HepG2 (cell line): Measurements from ENCODE around the gene MPC1L. TPM values are rescaled to one million over a fixed set of nuclear protein-coding genes. Genes with fewer than 3 reads are reported as not detected.

Experiments used
- ATAC-seq: fragments of 200-7000 bp; cut with Tn5 transposase; 3 replicates; pipeline ENCODE4 v1.9.1; 2020; ENCODE audit warnings: mild to moderate bottlenecking, moderate library complexity
- BruUV-seq: library from RNA; stranded (reverse); fragments of 400-500 nt; replicated peaks from 2 replicates; lab custom pipeline; 2021; lab: Mats Ljungman, UMichigan
- CTCF ChIA-PET: fragments of 300-600 bp; formaldehyde crosslinking; extraction: SDS; loops from one replicate; lab custom pipeline; 2021; ENCODE audit warnings: low total read pairs, inconsistent platforms, low intra/inter-chr PET ratio; lab: Yijun Ruan, JAX
- POLR2A ChIA-PET: fragments of 350-600 bp; sonication (Branson Sonifier 250); formaldehyde crosslinking; loops from one replicate; lab custom pipeline; 2020; ENCODE audit warnings: antibody characterized with exemption, inconsistent platforms; lab: Yijun Ruan, JAX
- DNase-seq: peaks from one replicate; pipeline ENCODE4 v3.0.0-alpha.2; 2015; ENCODE audit warnings: low spot score
- FAIRE-seq: peaks from 3 replicates; lab custom pipeline; 2011; peaks lifted over from hg19 to GRCh38; lab: Jason Lieb, UNC
- H2AFZ ChIP-seq: one replicate; pipeline ENCODE4 v1.6.1; 2011; ENCODE audit warnings: low read length, inconsistent platforms
- H3K27ac ChIP-seq: fragments of 300-600 bp; 3 replicates; pipeline ENCODE4 v1.8.0; 2011; ENCODE audit warnings: mixed run types, mild to moderate bottlenecking, mixed read lengths, low read length, inconsistent platforms; ENCODE audit not compliant: insufficient read depth; ENCODE audit errors: extremely low read length
- H3K27me3 ChIP-seq, 2 experiments: fragments of 200-600 bp in 1 of 2; 2 replicates in 1 of 2; 3 replicates in 1 of 2; pipeline versions ENCODE4 v1.6.0 to v1.8.0; 2011; ENCODE audit warnings: low read length in 2 of 2, mild to moderate bottlenecking in 2 of 2, moderate library complexity in 2 of 2, inconsistent platforms in 1 of 2; ENCODE audit not compliant: insufficient read depth in 2 of 2, control insufficient read depth in 1 of 2
- H3K36me3 ChIP-seq, 2 experiments: fragments of 200-600 bp in 1 of 2; replicated peaks in 1 of 2; 2 replicates in 1 of 2; 3 replicates in 1 of 2; pipeline versions ENCODE4 v1.5.1 to v1.8.0; 2011; ENCODE audit warnings: low read length in 2 of 2, inconsistent platforms in 1 of 2; ENCODE audit not compliant: insufficient read depth in 2 of 2, control insufficient read depth in 1 of 2
- H3K4me1 ChIP-seq: 2 replicates; pipeline ENCODE4 v1.5.1; 2012; ENCODE audit warnings: low read length, inconsistent platforms; ENCODE audit not compliant: insufficient read depth
- H3K4me2 ChIP-seq: 2 replicates; pipeline ENCODE4 v1.6.0; 2011; ENCODE audit warnings: low read depth, low read length, inconsistent platforms
- H3K4me3 ChIP-seq, 3 experiments: fragments of 200-600 bp in 1 of 3; sonication (generic), shearing (Covaris generic) in 1 of 3; replicated peaks in 1 of 3; 2 replicates each; pipeline ENCODE4 v1.5.1; 2011 to 2016; ENCODE audit warnings: low read length in 3 of 3, inconsistent platforms in 2 of 3, low read depth in 2 of 3, mild to moderate bottlenecking in 2 of 3, control low read depth in 1 of 3, mixed read lengths in 1 of 3; ENCODE audit not compliant: insufficient read depth in 1 of 3
- H3K79me2 ChIP-seq: one replicate; pipeline ENCODE4 v1.6.1; 2011; ENCODE audit warnings: low read length, inconsistent platforms; ENCODE audit not compliant: insufficient read depth
- H3K9ac ChIP-seq: 2 replicates; pipeline ENCODE4 v1.6.0; 2011; ENCODE audit warnings: mild to moderate bottlenecking, low read depth, low read length, inconsistent platforms; ENCODE audit not compliant: insufficient read depth
- H3K9me3 ChIP-seq: 2 replicates; pipeline ENCODE4 v1.5.1; 2012; ENCODE audit warnings: mild to moderate bottlenecking, low read length
- H4K20me1 ChIP-seq: 2 replicates; pipeline ENCODE4 v1.6.0; 2011; ENCODE audit warnings: inconsistent platforms, mild to moderate bottlenecking, low read length, moderate library complexity; ENCODE audit not compliant: insufficient read depth
- ATAD3A ChIP-seq: sonication (generic); formaldehyde crosslinking; IDR thresholded peaks from 2 replicates; pipeline ENCODE4 v1.4.0; 2020; ENCODE audit warnings: missing genetic modification reagents
- ATF4 ChIP-seq, 2 experiments: fragments of 450-650 bp in 1 of 2; sonication (generic) in 1 of 2; formaldehyde crosslinking; IDR thresholded peaks; 2 replicates each; pipeline versions ENCODE4 v1.5.0 to v1.8.0; 2020 to 2022; ENCODE audit warnings: mild to moderate bottlenecking in 1 of 2, missing genetic modification reagents in 1 of 2
- CEBPZ ChIP-seq: IDR thresholded peaks from 2 replicates; pipeline ENCODE4 v1.6.1; 2012; ENCODE audit warnings: low read length, improper control_type of control experiment
- ELK4 ChIP-seq: sonication (generic); formaldehyde crosslinking; IDR thresholded peaks from 2 replicates; pipeline ENCODE4 v1.9.0; 2021; ENCODE audit warnings: missing genetic modification reagents, borderline replicate concordance
- ERF ChIP-seq: IDR thresholded peaks from 2 replicates; pipeline ENCODE4 v1.6.1; 2018; ENCODE audit warnings: missing biosample characterization, missing genetic modification reagents
- FUBP1 ChIP-seq: sonication (generic); formaldehyde crosslinking; IDR thresholded peaks from 2 replicates; pipeline ENCODE4 v1.5.1; 2020; ENCODE audit warnings: missing genetic modification reagents, mild to moderate bottlenecking, borderline replicate concordance
- GPBP1L1 ChIP-seq: sonication (generic); formaldehyde crosslinking; IDR thresholded peaks from 2 replicates; pipeline ENCODE4 v1.5.0; 2020; ENCODE audit warnings: mild to moderate bottlenecking, missing genetic modification reagents
- KAT7 ChIP-seq: IDR thresholded peaks from 2 replicates; pipeline ENCODE4 v1.6.1; 2018; ENCODE audit warnings: borderline replicate concordance, missing compliant biosample characterization
- MAF1 ChIP-seq: sonication (generic); formaldehyde crosslinking; IDR thresholded peaks from 2 replicates; pipeline ENCODE4 v1.5.0; 2020; ENCODE audit warnings: missing genetic modification reagents, borderline replicate concordance
- ZBTB26 ChIP-seq: IDR thresholded peaks from 2 replicates; pipeline ENCODE4 v1.6.1; 2016; ENCODE audit warnings: missing compliant biosample characterization, missing genetic modification reagents, borderline replicate concordance
- ZFP1 ChIP-seq: IDR thresholded peaks from 2 replicates; pipeline ENCODE4 v1.6.1; 2016
- ZNF468 ChIP-seq: sonication (generic); formaldehyde crosslinking; IDR thresholded peaks from 2 replicates; pipeline ENCODE4 v1.8.0; 2022; ENCODE audit warnings: mild to moderate bottlenecking, moderate library complexity, missing genetic modification reagents
- WGBS: methylation state at CpG from one replicate; pipeline ENCODE4 v1.1.6; 2017; ENCODE audit warnings: low lambda C conversion rate; 5-methylcytosine and 5-hydroxymethylcytosine counted together
- in situ Hi-C: cut with HindIII; loops from 2 replicates; pipeline ENCODE4 v1.10.0; 2017; ENCODE audit warnings: low pct_unique_long_range_greater_than_20kb; ENCODE audit not compliant: extremely low pct_ligation_motif_present
- intact Hi-C: fragments of 100-400 bp; cut with micrococcal nuclease; formaldehyde crosslinking; loops from one replicate; pipeline ENCODE4 v1.10.0; 2022; ENCODE audit not compliant: unreplicated experiment
- polyA plus RNA-seq, 8 experiments: library from polyadenylated mRNA; depleted of rRNA in 3 of 8; stranded (reverse) in 7 of 8; unstranded in 1 of 8; fragments of >200 nt; fragmentation: Illumina TruSeq in 4 of 8; extraction: Trizol in 4 of 8; gene quantifications; 2 replicates each; pipeline versions ENCODE4 v1.2.1 to v1.2.3, GENCODE V29; 2011 to 2016; ENCODE audit warnings: low read depth in 4 of 8, missing spikeins in 1 of 8, mixed read lengths in 1 of 8; ENCODE audit not compliant: insufficient read depth in 1 of 8
- total RNA-seq, 5 experiments: library from RNA; depleted of rRNA; stranded (reverse); fragments of >200 nt; fragmentation: Illumina TruSeq; extraction: Trizol; gene quantifications; 2 replicates each; pipeline ENCODE4 v1.2.3, GENCODE V29; 2016; ENCODE audit warnings: low read depth in 1 of 5

MPC1L gene
- total and polyA plus RNA-seq, 2 of the 13 experiments (the other 11 are each of a cell fraction or from before 2014, with no cell fraction given): not detected

- BruUV-seq: no TSS peak
- Histone ChIP-seq H2AFZ (no peak overlapping the region), H3K4me2 (no peak overlapping the region), H3K4me1 (peaks cover 23% of the 10 kb centered on the region), H3K79me2 (no peaks in the 10 kb centered on the region), H3K27me3 (no peaks in the 10 kb centered on the region), H3K36me3 (no peaks in the 10 kb centered on the region), H3K9me3 (no peaks in the 10 kb centered on the region), H3K4me3 (no peak overlapping the region), H3K27ac (no peak overlapping the region), H3K9ac (no peak overlapping the region), H4K20me1 (no peaks in the 10 kb centered on the region)
- ChIA-PET CTCF (no interaction called here), POLR2A (no interaction called here)
- WGBS: 17% methylated on average over 4 of the region's 4 CpGs
- FAIRE-seq (no peak), DNase-seq (no peak), ATAC-seq (no peak)
- intact Hi-C loops (no loop called here), in situ Hi-C loops (no loop called here)
- no peak for TF ChIP-seq ATAD3A (CRISPR knock-in tag)
- no peak for TF ChIP-seq ZFP1 (CRISPR knock-in tag)
- no peak for TF ChIP-seq ATF4 (CRISPR knock-in tag; IDR thresholded peaks at IDR 0.05)
- TF ChIP-seq MAF1 (CRISPR knock-in tag): no peak
- TF ChIP-seq FUBP1 (CRISPR knock-in tag): no peak
- no peak for TF ChIP-seq ELK4
- TF ChIP-seq ZNF468 (CRISPR knock-in tag): no peak
- no peak for TF ChIP-seq GPBP1L1 (CRISPR knock-in tag)
- TF ChIP-seq ZBTB26: no peak
- no peak for TF ChIP-seq ERF (CRISPR knock-in tag)
- TF ChIP-seq KAT7 (CRISPR knock-in tag): no peak
- TF ChIP-seq CEBPZ: no peak
Measured at GRCh38 chrX:40612511-40612910, 10.7 kb upstream of the MPC1L start.
